Activated naive CD8-positive, alpha-beta T cell treated with anti-CD3 and anti-CD28 coated beads, Interleukin-2, amount 50 U/mL, for 16 hours (primary cell): ENCODE results near the gene CRMP1.
"Not testable (repeated sequence)": the region's sequence is repeated elsewhere in the genome, so short reads cannot be mapped to it uniquely, and the experiment has no call there.

ENCODE experiments used
- DNase-seq: peaks from one replicate; pipeline ENCODE4 v3.0.0-alpha.2; 2020; ENCODE audit warnings: low read depth, low spot score

The CRMP1 gene

DNA sequence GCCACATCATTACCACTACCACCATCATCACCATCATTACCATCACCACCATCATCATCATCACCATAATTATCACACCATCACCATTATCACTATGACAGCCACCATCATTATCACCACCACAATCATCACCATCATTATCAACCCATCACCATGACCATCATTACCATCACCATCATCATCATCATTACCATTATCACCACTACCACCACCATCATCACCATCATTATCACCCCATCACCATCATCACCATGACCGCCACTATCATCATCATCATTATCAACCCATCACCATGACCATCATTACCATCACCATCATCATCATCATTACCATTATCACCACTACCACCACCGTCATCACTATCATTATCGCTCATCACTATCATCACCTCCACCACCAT lies 36.5 kb downstream of the CRMP1 start:
- not testable (repeated sequence) for DNase-seq

DNA sequence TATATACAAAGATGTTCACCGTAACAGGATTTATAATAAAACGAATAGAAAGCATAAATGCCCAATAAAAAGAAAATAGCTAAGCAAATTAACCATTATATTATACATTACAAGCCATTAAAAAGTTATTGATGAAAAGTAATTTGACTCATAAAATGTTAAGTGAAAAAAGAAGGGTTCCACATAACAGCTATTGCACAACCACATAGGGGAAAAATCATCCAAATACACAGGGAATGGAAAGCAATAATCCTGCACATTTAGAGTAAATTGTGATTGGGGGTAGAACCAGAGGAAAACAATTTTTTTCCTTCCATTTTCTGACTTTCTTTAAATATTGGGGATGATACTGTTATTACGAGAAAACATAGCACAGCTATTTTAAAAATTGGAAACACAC lies 38.0 kb downstream of the CRMP1 start:
- no peak for DNase-seq

DNA sequence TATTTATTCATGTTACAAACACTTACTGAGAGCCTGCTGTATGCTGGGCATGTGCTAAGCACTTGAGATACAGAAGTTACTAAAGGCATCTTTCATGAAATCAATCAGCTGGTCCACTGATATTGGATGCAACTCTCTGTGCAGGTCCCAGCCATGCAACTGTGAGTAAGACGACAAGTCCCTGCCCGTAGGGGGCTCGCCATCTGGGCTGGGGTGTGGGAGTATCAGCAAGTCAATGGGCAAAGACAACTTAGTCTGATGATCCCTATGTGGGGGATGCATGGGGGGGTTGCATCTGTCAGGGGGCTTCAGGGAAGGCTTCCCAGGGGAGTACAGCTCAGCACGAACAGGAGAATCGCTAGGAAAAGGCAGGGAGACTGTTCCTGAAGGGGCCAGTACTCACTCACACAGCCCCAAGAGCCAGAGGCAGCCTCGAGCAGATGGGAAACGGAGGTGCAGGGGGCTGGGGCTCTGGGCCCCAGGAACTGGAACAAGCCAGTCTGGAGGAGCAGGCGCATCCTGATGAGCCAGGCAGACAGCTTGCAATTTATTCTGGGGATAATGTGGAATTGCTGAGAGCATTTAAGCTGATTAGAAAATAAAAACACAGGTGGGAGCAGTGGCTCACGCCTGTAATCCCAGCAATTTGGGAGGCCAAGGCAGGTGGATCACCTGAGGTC lies 40.2 kb downstream of the CRMP1 start:
- no peak for DNase-seq

DNA sequence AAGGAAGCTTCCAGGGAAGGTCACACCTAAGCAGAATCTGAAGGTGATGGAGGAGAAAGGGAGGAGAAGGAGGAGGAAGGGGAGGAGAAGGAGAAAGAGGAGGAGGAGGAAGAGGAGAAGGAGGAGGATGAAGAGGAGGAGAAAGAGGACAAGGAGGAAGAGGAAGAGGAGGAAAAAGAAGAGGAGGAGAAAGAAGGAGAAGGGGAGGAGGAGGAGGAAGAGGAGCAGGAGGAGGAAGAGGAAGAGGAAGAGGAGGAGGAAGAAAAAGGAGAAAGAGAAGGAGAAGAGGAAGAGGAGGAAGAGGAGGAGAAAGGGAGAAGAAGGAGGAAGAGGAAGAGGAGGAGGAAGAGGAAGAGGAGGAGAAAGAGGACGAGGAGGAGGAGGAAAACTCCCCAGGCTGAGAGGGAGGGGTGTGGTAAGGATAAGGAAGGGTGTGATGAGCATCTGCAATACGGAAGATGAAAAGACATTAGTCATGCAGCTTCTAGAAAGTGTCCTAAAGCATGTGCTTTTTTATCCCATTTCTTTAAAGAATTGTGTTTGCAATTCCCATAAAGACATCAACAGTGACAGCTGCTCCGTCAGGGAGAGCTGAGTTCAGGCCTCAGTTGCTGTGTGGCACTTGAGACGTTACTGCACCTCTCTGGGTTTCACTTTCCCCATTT lies 41.1 kb downstream of the CRMP1 start:
- no peak for DNase-seq

DNA sequence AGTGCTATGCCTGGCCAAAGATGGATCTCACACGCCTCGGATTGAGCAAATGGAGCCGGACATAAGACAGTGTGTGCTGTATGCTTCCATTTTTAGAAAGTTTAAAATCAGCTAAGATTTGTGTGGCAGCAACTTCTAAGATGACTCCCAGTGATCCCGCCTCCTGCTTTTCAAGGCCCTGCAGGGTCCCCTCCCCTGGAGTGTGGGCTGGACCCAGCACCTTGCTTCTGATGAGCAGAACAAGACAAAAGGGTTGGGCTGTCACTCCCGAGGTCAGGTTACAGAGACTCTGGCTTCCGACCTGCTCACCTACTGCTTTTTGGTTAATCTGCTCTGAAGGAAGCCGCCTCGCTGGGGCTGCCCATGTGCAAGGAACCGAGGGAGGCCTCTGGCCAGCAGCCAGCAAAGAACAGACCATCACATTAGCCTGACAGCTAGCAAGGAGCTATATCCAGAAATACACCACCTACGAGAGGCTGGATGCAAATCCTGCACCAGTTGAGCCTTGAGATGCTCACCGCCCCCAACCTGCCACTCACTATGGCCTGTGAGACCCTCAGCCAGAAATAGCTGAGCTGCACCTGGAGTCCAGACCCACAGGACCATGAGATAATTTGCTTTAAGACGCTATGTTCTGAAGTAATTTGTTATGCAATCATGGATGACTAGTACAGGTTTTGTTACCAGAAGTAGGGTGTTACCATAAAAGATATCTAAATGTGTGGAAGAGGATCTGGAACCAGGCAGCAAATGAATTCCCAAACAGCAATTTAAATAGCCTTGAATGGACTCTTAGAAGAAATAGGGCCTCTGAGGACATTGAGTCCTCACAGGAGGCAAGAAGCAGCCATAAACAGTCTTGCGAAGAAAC lies 47.6 kb downstream of the CRMP1 start:
- no peak for DNase-seq

DNA sequence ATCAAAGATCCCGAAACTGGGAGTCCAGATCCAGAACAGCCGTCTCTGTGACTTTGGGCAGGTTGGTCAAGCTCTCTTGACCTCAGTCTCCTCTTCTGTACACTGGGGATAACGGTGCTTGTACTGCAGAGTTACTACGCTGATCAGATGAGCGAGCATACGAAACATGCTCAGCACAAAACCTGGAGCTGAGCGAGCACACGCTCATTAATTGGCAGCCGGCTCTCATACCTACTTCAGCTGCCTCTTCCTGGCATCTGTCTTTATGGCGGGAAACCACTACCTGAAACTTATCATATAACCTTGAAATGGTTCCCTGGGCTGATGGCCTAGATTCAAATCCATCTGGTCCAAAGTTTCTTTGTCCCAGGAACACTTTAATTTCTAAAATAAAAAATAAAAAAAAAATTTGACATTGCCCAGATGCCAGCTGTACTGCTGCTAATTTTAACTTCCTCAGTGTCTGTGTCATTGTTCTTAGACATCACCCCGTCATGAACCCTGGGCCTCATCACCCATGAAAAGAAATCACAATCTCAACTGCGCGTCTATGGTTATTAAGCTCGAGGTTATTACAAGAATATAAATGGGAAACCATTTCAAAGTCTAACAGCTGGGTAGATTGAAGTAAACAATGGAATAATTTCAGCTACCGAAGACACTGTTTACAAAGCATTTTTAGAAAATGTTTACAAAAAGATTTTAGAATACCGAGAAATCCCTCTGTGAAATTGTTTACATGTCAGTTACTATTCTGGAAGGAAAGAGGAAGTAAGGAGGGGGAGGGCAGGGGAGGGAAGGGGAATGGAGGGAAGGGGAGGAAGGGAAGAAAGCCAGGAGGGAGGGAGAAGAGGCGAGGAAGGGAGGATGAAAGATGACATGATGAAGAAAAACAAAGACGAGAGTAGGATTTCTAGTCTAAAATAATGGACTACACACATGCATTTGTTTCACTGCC lies 49.0 kb downstream of the CRMP1 start:
- DNase-seq: no peak

DNA sequence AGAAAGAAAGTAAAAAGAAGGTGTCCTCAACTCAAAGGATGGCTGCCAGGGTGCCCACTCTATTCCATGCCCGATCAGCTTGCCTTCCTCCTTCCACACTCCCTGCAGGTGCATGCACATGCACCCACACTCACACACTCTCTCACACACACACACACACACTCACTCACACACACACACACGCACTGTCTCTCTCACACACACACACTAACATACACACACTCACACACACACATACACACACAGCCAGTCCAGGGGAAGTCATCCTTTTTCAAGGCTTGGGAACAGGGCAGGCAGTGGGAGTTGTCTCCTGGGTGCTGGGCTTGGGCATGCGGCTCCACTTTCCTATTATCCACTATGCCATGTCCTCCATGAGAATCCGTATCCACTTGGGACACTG lies 50.4 kb downstream of the CRMP1 start:
- DNase-seq: no peak

DNA sequence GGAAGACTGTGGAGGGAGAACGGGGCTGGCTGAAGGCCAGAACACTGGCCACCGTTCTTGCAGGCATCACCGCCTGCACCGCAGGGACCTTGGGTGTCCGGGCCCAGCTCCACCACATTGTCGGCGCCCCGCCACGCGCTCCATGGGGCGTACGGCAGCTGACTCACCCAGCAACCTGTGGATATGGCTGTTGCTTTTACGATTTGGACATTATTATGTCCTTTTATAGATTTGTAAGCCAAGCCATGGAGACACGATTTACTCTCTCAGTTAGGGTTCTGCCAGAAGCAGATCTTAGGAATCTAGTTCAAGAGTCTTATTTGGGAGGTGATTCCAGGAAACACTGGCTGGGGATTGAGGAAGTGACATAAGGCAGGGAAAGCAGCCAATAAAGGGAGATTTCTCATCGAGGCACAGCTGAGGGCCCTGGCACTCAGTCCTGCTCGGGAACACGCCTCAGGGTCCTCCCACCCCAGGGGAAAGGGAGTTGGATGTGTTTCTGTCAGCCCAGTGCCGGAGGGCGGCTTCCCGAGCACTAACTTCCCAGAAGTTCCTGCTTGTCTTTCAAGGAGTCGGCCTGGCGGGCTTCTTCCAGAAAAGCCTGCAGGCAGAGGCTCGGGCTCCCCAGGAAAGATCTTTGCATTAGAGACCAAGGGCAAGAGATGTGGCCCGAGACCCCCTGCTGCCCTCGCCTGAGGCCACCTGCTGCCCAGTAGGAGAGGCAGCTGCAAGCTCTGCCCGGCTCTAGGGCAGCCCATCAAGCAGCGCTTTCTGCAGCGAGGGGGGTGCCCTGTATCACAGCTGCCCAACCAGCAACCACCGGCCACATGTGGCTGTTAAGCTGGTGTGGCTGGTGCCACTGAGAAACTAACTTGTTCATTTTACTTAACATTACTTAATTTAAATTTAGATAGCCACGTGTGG lies 52.9 kb downstream of the CRMP1 start:
- DNase-seq: no peak

DNA sequence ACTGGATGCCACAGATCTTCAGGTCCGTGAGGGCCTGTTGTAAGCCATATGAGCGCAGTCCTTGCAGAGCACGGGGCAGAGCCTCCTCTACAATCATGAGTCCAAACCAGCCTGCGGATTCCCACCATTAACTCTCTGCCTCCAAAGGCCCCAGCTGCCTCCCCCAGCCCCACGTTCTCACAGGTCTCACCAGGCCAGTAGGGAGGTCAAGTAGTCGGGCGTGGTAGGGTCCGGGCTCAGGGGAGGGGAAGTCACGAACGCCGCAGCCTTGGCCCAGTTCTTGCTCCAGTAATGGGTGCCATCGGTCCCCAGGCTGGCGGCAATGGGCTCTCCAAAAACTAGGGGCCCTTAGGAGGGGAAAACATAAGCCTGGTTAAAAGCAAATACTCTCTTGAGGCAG lies 53.6 kb downstream of the CRMP1 start:
- DNase-seq: no peak

DNA sequence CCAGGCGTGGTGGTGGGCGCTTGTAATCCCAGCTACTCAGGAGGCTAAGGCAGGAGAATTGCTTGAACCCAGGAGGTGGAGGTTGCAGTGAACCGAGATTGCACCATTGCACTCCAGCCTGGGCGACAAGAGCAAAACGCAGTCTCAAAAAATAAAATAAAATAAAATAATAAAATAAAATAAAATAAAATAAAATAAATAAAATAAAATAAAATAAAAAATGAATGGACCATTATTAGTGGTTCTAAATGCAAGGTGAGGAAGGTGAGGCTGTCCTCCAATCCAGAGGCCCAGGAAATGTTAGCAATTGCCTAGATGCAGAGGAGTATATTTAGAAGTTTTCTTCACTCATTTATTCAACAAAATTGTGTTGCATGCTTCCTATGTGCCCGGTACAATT lies 55.4 kb downstream of the CRMP1 start:
- DNase-seq: not testable (repeated sequence)

DNA sequence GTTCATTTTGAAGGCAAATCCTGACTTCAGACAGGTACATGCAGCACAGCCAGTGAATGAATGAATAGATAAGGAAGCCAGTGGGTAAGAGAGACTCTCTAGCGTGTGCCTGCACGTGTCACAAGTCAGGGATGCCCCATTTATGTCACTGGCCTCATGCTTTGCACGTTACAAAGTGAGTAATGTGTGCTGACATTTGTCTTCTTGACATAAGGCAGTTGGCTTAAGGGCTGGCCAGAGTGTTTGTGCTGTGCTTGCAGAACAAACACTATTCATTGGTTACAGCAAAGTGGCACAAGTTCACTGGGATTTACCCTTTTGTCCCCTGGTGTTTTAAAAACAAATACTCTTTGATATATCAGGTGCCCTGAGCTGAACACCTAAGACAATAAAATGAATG lies 55.9 kb downstream of the CRMP1 start:
- DNase-seq: no peak

DNA sequence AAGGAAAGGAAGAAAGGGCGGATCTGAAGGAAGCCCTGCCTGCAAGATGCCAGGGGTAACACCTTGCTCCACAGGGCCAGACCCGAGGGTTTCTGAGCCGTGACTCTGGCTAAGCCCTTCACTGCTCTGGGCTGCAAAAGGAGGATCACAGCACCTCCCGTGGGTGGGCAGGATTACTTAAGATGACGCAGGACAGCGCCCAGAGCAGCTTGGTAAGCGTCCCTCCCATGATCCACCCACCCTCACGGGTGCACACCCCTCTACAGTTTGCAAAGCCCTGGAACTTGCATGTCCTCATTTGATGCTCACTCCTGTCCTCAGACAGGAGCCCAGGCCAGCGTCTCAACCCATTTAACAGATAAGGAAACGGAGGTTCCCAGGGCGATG lies 64.9 kb downstream of the CRMP1 start:
- no peak for DNase-seq

DNA sequence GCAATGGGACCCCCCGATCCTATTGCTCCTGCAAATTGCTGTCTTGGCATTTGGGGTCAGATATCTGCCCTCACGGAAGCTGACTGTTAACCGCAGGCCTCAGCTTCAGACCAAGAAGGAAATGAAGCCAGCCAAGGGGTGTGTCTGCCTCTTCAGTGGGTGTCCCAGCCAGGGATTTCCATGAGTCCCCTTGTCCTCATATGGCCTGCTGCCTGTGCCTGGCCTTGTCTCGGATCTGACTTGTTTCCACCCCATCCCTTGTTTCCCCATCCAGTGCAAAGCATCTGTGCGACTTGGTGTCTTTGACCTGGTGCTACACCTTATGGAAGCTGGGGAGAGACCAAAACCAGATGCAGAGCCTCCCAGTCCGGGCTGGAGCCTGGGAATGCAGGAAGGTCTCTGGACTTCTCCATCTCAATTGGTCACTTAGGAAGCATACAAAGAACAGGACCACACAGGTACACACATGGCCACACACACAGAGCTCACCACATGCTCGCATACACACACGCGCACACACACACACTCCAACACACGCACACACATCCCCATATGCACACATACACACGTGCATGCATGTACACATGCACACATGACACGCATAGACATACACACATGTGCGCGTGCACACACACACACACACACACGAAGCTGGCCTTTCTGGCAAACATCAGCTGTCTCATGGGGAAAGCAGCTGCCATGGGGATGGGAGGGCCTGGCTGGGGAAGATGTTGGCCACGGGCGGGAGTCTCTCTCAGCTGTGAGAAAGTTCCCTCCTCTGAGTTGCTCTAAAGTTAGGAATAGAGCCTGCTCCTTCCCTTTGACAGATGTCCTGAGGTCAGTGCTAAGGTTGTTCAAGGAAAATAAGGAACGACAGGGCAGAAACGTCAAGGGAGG lies 65.5 kb downstream of the CRMP1 start:
- DNase-seq: no peak

DNA sequence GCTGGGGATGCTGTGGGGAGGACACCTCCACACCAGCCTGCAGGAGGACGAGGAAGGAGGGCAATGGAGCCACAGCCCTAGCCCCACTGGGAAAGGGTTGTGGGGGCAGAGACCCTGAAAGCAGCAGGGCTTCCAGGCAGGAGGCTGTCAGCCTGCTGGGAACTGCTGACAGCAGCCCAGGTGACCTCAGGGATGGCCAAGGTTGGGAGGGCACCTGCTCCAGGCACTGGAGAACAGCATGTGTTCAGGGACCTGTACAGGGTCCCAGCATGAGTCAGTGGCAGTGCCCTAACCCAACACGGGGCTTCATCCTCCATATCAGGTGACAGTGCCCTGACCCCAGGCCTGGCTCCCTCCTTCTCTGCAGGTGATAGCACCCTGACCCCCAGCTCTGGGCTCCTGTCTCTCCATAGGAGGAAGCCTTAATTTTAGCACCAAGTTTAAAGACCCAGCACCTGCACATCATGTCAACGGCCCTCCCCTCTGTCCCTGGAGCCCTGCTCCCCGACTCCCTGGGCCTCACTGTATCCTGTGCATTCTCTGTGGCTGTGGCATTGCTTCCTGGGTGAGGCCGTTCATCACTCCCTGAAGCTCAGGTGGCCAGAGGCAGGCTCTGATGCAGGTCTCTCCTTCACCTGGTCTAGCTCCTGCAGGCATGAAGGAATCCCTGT lies 66.3 kb downstream of the CRMP1 start:
- no peak for DNase-seq

DNA sequence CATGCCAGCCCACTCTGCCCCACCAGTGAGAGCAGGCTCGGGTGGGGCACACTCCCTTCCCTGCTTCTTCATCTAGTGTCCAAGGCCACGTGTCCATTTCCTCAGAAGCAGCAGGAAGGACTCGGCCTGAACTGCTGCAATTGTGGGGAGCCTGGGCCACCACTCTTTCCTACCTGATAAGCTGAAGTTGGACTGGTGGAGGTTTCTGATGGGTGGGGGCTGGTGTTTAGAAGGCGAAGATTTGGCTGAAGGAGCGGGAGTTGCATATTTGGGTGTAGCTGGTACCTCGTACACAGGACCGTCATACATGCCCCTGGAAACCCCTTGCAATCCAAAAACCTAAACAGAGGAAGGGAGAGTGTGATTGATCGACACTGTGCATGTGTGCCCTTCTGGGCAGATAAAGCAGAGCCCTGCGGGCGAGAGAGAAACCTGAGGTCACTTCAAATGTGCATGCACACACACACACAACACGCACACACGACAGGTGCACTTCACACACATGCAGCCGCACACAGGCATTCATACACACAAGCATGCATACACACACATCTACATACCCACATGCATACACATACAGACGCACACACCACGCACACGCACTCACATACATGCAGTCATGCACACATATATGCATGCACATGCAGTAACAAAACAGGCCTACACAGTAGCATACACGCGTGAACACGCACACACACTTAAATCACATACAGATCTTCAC lies 67.4 kb downstream of the CRMP1 start:
- DNase-seq: no peak

DNA sequence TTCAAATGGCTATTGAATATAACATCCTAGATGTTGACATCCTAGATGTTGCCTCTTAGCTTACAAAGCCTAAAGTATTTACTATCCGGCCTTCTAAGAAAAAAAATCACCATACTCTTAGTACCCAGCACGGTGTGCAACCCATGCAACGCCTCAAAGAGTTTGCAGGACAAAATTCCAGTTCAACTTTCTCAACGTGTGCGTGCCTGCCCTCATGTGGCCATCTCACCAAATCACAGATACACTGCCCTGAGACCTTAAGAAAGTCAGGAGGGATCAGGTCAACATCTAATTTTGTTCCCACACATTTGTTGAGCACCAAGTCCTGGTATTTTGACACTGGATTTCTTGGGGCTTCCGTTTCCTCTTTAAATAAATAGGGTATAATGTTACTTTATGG lies 68.3 kb downstream of the CRMP1 start:
- no peak for DNase-seq

DNA sequence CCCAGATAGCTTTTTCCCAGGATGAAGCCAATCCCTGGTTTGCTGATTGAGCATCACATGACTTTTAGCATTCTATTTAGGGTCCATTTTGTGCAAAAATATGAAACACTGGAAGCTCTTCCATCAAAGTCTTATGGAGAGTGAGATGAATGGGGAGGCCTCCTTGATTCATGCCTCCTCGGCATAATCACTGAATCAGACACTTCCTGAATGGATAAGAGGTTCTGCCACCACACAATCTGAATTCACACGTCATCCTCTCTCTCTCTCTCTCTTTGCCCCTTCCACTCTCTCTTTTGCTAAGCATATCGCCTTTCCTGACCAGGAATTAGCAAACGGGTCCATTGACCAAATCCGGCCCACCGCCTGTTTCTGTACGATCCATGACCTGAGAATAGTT lies 68.7 kb downstream of the CRMP1 start:
- DNase-seq: no peak

DNA sequence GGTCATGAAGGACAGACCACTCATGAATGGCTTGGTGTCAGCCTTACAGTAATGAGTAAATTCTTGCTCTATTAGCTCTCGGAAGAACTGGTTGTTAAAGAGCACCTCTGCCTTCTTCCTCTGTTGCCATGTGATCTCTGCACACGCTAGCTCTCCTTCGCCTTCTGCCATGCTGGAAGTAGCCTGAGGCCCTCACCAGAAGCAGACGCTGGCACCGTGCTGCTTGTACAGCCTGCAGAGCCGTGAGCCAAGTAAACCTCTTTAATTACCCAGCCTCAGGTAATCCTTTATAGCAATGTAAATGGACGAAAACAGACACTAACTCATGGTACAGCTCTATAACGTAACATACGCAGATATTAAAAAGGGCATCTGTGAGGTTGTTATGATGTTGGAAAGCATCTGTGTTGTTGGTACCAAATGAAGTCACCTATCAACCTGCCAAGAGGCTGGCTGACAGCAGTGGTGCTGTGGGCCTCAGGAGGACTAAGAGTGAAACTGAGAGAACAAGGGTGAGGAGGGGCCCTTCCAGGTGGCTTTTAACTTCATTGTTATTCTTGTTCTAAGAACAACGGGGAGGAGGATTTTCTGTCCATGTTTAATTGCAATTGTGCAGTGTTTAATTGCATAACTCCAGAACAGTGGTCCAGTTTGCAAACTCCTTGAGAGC lies 69.2 kb downstream of the CRMP1 start:
- DNase-seq: no peak
